HG02642 (cell line): Measurements from ENCODE around the gene SLC25A43.
"Not testable (repeated sequence)": the region's sequence is repeated elsewhere in the genome, so short reads cannot be mapped to it uniquely, and the experiment has no call there.

Source experiments
- ATAC-seq: cut with Tn5 transposase; IDR thresholded peaks from one replicate; pipeline ENCODE4 v1.9.1; 2021; ENCODE audit warnings: mild to moderate bottlenecking; ENCODE audit not compliant: unreplicated experiment, poor library complexity

The SLC25A43 gene

DNA sequence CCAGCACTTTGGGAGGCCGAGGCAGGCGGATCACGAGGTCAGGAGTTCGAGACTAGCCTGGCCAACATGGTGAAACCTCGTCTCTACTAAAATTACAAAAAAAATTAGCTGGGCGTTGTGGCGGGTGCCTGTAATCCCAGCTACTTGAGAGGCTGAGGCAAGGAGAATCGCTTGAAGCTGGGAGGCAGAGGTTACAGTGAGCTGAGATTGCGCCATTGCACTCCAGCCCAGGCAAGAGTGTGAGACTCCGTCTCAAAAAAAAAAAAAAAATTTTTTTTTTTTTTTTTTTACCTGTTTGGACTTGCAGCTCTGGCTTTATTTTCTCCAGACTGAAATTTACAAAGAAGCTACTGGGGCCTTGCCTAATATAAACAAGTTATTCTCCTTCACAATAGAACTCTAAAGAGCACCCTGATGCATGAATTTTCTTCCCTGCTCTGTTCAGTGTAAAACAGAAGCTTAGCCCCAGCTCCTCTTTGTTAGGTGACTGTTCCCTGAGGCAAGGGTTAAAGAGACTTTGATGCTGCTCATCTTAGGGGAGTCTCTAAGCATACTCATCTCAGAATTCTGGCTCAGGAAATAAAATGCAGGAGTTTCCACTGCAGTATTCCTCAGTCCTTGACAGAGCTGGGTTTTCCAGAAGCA, 94.8 kb downstream of the SLC25A43 start:
- ATAC-seq: not testable (repeated sequence)

- no peak for ATAC-seq
Observed at GRCh38 chrX:119495734-119496726, 96.9 kb downstream of the SLC25A43 start.

DNA sequence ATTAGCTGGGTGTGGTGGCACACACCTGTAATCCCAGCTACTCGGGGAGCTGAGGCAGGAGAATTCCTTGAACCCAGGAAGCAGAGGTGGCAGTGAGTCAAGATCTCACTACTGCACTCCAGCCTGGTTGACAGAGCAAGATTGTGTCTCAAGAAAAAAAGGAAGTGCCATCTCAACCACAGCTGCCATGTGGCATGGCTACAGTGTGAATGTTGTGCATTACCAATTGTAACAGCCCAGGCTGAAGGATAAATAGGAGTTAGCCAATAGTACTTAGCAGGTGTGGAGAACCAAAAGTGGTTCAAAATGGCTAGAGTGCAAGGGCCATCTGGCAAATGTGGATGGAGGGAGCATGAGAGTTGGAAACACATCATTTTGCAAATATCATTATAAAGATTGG, 98.0 kb downstream of the SLC25A43 start:
- ATAC-seq: no peak

- ATAC-seq: no peak
Observed at GRCh38 chrX:119500061-119500800, 101.1 kb downstream of the SLC25A43 start.

DNA sequence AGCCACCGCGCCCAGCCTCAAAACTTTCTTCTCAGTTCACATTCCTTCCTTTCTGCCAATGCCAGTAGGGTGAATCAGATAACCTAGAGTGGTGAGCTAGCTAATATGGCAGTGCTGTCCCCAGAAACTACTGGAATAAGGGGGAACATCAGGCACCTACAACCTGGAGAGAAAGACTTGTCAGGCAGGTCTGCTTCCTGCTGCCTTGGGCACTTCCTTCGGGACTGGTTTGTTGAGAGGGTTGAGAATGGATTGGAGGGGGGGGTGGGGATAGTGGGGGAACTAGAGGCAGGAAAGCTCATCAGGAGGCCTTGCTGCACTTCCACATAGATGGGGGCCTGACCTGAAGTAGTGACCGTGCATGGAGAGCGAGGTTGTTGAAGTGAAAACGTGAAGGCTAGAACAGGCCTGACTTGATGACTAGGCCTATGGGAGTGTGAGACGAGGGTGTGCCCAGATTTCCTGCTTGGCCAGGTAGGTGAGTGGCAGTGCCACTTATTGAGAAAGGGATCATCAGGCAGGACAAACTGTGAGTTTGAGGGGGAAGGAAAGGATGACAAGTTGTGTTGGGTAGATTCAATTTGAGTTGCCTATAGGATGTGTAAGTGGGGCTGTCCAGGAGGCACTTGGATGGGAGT, 102.5 kb downstream of the SLC25A43 start:
- ATAC-seq: no peak

DNA sequence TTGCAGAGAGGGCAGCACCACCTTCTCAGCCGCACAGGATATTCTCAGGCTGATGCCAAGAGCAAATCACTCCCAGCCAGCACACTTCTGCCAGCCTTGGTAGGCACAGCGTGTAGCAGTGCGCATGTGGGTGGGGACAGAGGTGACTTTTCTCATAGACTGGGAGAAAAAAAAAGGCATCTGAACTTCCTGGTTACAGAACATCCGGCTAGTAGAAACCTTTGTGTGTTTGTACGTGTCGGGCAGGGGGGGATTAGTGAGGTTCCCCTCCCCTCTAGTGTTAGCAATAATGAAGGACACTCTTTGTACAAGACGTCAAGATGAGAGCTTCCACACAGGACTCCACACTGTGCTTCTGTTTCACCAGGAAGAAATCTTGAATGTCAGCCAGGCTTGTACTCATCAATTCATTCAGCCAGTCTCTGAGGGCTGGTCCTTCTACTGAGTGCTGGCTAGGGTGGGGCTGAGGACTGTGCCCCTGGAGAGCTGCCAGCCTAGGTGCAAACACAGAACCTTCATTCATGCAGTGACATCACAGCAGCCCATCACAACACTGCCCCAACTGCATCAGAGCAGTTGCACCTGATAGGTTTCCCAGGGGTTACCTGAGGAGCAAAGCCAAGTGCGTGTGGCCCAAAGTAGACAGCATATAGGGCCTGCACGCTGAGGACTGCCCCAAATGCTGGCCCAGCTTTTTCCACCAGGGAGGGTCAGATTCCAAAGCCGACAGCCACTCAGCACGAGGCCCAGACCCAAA, 103.8 kb downstream of the SLC25A43 start:
- ATAC-seq: no peak

DNA sequence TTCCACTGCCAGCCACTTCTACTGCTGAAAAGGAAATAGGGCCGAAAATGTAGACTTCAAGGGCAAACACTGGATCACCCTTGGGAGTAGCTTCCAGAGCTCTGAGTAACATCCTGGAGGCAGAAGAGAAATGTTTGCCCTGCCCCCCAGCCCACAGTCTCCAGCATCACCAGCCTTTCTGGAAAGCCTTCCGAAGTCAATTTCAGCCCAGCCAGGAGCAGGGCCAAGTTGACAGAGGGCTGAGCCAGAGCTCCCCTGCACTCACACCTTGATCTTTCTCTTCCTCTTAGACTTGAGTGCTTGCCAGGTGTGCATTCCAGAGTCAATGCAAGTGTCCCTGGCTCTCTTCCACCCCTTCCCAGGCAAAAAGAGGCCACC, 104.3 kb downstream of the SLC25A43 start:
- no peak for ATAC-seq
